Brain pericyte (primary cell): ENCODE data around the gene LAMA1.

Experiments used
- DNase-seq: peaks from one replicate; pipeline ENCODE4 v3.0.0-alpha.2; 2012; ENCODE audit warnings: low read depth, low spot score

LAMA1 gene

DNA sequence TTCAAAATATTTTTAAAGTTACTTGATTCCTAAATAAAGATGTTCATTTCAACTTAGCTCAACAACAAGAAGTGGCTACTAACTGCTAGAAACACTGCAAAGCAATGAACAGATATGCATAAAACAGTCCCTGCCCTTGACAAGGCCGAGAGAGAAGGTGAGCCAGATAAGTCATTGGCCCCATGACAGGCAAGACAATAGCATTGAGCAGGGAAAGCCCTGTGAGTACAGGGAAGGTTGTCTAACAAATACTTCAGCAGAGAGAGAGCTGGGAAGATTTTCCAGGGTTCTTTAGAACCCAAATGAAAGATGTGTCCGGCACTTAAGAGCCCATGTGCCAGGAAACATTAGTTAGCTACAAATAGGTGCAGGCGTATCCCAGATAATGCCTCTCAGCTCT, 4.7 kb downstream of the LAMA1 start:
- no peak for DNase-seq

DNA sequence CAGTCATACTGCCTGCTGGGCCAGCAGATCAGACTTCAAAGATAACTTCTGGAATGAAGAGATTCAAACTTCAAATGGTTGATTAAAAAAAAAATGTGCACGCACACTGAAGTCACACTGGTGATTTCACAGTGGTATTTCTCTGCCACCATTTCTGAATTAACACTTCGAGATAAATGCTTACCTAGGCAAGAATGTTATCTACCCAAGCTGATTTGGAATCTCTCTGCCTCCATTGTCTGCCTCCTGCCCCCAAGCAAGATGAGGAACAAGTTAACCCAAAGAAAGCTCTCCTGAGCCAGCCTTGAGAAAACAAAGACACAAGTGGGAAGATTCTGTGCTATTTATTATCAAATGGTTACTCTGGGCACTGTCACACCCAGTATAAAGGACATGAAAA, 6.5 kb downstream of the LAMA1 start:
- no peak for DNase-seq

DNA sequence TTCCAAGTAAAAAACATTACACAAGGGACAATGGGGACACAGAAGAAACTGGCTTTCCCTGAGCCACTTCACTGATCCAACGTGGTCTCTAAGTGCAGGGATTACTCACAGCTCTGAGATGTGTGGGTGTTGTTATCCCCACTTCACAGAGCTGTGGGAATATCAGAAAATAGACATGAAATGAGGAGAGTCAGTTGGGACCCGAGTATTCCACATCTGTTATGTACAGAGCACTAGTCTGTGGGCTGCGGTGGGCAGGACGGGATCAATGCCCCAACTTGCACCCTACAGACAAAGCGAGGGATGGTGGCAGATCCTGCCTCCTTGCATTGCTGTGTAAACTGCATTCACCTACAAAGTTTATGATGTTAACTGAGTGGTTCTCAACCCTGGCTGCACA, 11.7 kb downstream of the LAMA1 start:
- no peak for DNase-seq

DNA sequence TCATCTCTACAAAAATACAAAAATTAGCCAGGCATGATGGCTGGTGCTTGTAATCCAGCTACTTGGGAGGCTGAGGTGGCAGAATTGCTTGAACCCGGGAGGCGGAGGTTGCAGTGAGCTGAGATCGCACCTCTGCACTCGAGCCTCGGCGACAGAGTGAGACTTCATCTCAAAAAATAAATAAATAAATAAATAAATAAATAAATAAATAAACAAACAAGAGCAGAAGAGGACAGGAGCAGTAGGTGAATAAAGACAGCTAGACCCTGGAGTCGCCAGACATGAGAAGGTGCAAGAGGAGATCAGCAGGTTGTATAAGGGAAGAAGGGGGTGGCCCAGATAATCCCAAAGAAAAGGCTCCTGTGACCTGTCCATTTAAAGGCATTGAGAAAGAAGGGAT, 12.3 kb downstream of the LAMA1 start:
- DNase-seq, result no peak

DNA sequence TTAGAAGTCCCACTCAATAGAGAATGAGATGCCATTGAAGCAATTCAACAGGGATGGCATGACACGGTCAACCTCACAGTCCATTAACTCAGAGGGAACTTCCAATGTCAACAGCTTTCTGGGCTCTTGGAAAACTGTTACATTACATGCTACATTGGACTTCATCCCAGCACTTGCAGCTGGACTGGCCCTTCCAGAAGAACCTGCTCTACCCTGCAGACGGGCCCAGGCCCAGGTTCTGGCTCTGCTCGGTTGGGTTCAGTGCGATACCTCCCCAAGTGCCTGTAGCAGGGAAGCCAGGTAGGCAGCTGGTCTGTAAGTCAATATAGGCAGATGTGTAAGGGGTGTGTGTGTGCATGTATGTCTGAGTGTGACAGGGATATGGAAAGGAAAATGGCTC, 12.9 kb downstream of the LAMA1 start:
- DNase-seq, result no peak

DNA sequence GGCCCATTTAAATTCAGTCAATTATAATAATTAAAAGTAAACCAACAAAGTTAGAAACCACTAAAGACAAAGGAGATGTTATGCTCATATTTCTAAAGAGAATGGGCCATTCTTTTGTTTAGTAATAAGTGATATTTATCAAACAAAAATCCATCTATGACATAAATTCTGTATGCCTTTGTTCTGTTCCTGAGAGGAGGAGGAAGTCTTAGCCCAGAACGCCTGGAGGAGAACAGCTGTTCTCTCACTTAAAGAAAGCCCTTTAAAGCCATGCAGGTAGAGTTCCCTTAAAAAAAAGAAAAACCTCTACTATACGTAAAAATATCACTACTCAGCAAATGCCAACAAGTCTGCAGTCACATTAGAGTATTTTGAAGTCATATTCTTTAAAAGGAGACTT, 15.5 kb downstream of the LAMA1 start:
- DNase-seq, result no peak

DNA sequence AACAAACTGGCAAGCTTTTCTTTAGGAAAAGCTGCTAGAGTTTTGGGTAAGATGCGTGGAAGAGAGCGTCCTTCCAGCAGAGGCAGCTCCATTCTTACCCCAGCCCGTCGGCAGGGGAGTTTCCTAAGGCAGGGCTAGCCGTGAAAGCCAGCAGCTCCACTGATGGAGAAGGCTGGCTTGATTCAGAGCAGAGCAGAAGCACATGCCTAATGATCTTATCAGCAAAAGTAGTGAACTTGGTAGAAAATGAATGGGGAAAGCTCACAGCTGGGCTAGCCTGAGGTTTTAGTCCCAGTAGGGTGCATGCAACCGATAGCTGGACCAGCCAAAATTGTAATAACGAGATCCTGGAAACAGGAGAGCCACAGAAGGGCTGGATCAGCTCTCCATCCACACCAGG, 20.8 kb downstream of the LAMA1 start:
- DNase-seq, result no peak

DNA sequence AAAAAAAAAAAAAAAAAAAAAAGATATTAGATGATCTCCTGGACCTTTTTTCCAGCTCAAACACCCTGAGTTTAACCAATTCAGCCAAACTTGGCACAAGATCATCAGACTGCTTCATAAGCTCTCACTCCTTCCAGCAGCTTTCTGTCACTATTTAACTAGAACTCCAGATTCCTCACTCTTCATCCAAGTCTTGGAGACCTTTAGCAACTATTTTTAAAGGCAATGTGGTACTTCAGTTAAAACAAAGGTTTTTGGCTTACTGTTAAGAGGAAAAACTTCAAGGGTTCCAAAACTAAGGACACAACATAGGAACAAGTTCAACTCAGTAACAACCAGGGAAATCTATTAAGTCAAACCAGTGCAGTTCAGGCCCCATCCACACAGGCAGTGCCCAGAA, 23.2 kb downstream of the LAMA1 start:
- DNase-seq, result no peak

DNA sequence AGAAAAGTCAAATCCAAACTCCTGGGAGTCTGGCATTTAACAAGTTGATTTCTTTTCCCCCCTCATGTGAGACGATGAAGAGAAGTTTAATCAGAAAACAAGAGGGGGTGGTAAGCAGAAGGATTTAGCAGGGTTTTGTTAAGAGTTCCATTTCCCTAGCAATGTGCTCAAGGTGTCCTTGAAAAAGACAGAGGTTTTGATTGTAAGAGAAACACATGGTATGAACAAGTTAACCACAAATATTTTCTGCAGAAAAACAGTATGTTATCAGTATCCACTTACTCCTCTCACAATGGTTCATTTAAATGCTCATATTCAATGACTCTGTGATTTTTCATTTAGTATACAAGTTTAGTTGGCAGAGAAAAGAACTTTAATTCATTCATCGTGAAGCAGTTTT, 26.8 kb downstream of the LAMA1 start:
- no peak for DNase-seq

DNA sequence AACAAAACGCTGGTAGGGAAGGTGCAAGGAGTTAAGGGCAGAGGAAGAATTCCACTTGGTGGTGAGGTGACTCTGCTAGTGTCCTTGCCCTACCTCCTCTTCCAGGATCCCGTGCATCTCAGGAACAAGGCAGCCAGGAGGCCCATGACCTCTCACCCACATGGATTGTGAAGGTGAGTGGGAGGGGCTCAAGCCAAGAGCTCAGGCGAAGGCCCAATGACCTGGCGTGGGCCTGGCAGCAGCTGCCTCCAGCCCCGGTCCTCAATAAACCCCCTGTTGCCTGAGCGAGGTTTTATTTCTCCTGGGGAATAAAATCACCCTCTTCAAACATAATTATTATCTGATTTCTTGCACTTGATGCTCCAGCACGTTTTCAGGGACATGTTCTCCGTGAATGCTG, 28.2 kb downstream of the LAMA1 start:
- DNase-seq, result no peak

DNA sequence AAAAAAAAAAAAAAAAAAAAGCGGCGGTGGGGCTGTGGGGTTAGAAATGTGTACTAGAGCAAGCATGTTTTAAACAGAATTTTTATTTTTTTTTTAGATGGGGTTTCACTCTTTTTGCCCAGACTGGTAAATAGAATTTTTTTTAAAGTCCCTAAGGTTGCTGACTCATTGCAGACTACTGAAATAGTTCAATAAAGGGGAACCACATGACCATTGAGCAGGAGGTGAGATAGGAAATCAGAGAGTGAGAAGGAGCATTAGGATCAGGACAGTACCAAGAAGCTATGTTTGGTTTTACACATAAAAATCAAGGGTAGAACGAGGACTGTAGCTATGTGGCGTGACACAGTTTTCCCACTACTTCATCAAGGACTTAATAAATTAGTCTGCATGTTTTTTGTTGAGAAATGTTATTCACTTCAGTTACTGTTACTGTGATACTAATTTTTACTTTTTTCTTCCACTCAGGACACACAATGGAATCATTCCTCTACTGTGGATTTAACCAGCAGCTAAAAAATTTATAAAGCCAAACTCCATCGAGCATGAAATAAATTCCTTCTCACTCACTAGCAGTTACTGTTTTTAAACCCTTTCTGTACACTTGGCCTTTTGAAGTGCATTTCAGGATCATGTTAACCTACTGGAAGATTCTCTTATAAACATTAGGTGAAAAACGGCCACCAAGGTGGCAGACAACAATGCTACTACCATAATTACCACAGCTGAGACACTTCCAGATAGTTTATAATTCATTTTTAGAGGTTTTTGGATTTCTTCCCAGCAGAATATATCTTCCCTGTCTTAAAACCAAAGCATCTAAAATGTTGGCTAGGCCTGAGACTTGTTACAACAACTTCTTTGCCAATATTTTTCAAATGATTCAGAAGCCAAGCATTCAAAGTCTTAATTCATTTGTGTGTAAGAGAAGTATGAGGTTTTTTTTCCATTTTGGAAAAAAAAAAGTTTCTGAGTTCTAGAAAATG, 33.2 kb downstream of the LAMA1 start:
- no peak for DNase-seq

DNA sequence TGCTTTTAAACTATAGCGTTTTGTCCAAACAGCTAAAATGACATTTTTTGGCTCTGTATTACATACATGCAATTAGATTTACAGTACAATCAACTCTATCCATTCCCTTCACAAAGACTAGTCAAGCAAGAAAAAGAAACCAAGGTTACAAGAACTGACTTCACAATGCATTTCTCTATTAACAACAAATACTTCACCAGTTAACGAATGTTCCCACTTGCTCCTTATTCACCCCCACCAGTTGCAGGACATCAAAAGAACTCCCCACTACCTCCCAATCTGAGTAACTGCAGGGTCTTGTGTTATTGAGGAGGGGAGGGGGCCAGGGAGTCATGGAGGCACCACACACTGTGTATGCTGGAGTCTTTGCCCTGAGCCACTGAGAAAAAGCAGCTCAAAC, 34.9 kb downstream of the LAMA1 start:
- DNase-seq, result no peak

DNA sequence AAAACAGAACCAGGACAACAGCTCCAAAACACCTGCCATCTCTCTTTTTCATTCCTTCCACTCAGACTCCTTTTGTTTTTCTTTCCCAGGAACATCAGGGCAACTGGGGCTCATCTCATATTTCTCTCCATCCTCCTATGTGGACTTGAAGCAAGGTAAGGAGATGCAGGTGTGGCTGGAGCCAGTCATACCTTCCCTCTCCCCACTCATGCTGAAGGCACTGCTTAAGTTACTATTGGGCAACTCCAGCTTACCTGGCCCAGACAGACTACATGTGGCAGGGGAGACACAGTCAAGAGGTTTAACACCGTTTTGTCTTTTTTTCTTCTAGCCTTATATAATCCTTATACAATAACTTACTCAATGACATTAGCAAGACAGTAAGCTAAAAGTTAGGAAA, 38.4 kb downstream of the LAMA1 start:
- no peak for DNase-seq

DNA sequence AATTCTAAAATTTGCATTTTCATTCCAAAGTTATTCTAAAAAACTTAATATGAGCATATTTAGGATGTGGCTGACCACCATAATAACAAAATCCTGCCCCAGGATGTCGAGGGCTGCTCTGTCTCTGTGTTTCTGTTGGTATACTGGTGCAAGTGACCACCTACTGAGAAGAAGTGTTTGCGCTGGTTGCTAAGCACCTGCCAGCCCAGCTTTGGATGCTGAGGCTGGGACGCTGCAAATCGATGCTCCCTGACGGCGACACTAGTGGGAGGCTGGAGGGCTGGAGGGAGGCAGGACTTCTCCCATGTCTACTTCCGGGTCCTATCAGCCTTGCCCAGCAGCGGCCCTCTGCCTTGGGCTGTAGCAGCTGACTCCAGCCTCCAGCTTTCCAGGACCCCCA, 45.0 kb downstream of the LAMA1 start:
- DNase-seq, result no peak

DNA sequence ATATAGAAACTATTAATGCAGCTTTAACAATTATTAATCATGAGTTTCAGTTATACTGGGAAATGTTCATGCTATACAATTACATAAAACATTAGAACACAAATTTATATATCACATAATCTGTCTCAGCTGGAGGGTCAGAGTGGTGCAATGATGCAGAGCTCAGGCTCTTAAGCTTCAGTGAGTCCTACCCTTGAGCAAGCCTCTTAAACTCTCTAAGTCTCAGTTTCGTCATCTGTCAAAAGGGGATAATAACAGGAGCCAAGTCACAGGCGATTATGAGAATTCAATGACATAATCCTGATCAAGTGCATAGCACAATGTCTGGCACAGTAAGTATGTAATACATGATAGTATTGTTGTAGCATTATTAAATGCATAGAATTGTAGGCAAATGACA, 46.0 kb downstream of the LAMA1 start:
- DNase-seq, result no peak

DNA sequence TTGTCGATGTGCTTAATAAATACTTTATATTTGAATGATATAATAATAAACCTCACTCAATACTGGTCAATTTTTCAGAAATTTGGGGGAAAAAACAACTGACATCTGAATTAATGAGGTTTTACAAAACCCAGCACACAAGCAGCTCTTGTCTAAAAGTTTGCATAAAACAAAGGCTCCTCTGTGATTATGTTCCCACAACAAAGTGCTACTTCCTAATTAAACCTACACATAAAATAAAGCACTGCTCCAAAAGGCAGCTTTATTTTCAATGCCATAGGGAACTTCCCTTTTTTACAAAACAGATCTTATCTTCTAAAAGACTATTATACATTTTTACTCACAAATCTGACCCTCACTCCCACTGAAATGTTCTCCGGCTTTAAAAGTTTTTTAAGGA, 47.1 kb downstream of the LAMA1 start:
- no peak for DNase-seq

DNA sequence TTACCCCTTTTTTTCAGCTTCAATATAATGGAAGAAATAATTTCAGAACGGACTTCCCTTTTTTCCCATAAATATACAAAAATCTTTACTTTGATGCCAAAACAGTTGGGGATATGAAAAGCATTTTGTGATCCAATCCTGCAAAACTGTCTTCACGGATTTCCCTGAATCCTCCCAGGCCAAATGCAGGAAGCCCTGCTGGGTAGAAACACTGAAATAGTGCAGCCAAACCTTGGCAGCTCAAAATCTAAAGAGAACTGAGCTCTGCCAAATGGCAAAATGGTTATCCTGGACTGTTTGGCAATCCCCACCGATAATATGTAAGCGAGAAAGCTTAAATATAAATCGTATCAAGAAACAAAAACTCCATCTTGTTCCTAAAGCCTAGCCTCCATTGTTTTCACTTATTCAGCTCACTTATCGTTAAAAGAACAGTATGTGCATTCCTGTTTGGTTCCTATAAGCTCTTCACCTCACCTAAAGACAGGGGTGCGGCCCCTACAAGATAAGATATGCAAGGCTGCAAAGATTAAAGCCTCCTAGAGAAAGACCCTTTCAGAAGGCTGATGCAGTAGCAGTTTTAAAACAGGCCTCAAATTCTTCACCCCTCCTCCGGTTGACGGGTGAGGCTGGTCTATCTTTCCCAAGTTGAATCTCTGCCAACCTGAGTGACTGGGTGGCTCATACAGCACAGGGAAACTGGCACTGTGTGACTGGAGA, 48.6 kb downstream of the LAMA1 start:
- no peak for DNase-seq

DNA sequence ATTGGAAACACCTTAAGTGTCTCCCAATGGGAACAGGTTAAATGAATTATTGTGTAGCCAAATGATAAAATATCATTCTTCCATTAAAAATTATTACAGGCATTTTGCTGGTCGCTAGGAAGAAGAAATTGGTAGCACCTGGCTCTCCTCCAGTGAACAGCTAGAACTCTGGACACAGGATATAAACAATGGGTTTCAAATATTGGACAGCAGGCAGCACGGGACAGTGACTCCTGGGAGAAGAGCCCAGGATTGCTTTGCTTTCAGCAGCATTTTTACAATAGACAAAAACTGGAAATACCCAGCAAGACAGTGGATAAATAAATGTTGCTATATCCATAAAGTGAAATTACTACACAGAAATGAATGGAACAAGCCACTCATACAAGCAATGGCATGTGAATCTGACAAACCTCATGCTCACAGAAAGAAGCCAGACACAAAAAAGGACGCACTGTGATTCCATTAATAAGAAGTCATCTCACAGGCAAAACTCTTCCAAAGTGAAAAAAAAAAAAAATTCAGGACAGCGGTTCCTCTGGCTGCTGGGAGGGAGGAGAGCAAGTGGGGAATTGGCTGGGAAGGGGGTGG, 50.5 kb downstream of the LAMA1 start:
- DNase-seq, result no peak

DNA sequence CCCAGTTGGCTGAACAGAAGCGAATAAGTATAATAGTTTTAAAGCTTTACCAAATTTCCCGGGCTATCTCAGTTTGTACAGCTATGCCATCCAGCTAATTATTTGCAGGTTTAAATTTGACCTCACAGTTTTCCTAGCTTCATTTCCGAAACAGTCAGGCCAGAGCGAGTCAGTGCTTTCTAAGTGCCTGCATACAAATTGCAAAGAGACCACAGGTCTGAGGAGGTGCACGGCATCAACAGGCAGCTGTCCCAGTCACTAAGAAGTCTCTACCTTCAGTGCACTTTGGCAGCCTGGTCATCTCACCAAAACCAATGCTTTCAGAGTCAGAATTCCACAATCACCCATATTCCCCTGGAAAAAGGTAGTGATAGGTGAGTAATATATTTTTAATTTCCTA, 51.9 kb downstream of the LAMA1 start:
- no peak for DNase-seq

DNA sequence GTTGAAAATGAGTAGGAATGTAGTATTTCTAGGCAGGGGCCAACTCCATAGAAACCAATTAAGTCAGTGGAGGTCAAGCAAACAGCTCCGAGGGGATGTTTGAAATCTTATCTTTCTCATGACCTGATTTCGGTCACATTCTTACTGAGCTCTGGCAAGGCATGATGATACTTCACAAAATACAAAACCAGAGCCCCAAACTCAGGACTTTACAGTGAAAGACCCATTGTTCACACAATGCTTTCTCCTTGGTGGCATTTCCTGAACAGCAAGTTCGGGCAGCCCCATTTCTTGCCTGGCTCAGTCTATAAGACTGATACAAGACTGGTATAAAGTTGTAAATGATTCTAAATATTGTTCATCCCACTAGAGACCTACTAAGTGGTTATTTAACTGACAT, 53.3 kb downstream of the LAMA1 start:
- no peak for DNase-seq

DNA sequence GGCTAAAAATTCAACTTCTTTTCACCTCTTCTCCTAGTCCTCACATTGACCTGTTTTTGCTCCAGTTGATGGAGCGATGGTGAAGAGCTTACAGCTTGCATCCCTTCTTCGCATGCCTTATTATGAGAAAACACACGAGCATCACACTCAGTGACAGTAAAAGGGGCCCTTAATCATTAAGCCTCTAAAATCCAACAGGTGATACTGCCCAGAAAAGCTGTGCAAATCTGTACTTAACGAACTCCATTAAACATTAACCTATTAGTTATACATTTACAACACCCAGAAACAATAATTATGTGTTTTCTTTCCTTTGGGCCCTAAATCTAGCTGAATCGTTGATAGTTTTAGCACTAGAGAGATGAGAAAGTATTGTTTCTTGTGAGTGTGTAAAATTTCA, 54.8 kb downstream of the LAMA1 start:
- no peak for DNase-seq

DNA sequence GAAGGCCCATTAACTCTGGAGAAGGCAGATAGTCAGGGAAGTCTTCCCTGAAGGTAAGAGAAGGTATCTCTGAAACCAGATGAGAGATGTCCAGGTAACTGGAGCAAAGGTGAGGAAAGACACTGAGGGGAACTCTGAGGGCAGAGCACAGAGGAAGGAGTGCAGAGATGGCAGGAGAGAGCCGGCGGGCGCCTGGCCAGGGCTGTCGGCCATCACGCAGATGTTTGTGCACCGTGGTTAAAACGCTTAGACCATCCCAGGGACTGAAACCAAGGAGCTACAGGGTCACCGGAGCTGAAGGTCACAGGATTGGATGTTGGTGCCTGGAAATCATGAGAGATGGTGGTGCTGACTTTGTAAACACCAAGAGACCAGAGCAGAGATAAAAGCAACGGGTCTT, 55.4 kb downstream of the LAMA1 start:
- DNase-seq, result no peak

DNA sequence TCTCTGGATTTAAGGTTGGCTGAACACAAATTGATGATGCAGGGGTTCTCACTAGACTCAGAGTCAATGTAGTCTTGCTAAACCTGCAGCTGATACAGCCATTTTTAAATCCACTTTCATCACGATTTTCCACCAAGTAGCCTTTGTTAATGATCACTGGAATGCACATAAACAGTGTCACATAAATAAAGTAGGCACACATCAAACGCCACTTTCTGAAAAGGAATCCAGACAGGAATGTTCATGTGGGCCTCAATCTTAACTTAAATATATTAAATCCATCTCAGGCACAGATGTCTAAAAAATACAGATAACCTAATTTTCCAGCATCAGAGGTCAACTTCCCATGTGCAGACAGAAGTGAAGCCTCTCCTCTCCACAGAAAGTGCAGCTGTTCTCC, 58.3 kb downstream of the LAMA1 start:
- DNase-seq, result no peak
